HG03064 (cell line): ENCODE results near the gene NAGLU.
A peak's percentile ranks its signal among the peaks of the same experiment; 100 is the strongest.
"Not testable (repeated sequence)": the region's sequence is repeated elsewhere in the genome, so short reads cannot be mapped to it uniquely, and the experiment has no call there.

Source experiments
- ATAC-seq: cut with Tn5 transposase; IDR thresholded peaks from one replicate; pipeline ENCODE4 v1.9.1; 2021; ENCODE audit warnings: low read depth; ENCODE audit not compliant: unreplicated experiment

The NAGLU gene

DNA sequence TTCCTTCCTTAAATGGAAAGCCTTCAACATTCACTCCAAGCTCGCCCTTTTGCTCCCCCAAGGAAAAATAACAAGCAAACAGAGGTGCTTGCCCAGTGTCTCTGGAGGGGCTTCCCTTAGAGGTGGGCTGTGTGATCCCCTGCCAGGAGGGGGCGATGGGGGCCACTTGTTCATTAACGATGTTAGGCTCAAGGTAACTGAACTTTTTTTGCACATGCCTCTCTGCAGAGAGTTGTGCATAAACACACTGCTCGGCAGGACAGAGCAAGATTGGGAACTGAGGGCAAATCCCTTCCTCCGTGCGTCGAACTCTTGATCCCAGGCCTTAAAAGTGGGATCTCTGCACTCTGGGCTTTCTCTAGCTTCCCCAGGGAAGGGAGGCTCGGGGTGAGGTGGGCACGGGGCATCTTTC lies 15.5 kb upstream of the NAGLU start:
- ATAC-seq: no peak

DNA sequence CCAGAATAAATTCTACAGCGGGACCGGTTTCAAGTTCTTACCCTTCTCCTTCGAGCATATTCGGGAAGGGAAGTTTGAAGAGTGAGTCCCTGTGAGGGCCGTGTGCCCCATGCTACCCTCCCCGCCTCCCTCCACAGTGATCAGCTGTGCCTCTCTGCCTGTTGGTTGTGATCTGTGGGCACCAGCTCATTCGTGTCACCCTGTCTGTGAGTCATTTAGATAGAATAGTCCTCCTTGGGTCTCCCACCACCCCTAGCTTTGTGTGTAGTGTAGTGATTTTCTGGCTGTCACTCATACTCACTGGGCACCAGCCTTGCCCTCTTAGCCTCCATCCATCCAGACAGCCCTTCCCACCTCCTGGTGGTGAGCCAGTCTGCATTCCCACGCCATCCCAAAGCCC lies 15.0 kb upstream of the NAGLU start:
- no peak for ATAC-seq

DNA sequence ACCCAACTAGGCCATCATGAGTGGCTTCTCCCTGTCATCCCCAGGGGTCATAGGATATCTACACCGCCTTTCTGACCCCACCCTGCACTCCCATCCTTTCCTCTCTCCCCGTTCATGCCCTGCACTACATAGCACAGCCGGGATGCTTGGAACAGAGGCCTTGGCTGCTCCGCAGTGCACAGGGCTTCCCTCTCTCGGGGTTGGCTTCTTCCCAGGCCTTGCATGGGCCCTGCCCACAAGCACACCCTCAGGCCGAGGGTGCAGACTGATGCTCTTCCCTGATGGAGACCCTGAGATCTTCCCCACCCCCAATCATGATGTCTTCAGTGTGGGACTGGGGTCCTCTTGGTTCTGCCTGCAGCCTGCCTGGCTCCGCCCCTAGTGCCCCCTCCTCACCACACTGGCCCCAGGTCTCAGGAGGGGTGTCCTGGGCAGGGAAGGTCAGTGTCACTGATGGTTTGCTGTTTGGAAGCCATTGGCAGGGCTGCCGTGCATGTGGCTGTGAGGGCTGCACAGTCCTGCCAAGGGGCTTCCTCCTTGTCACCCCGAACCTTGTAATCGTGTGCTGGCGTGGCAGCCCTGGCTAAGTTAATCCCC lies 14.3 kb upstream of the NAGLU start:
- ATAC-seq: no peak

DNA sequence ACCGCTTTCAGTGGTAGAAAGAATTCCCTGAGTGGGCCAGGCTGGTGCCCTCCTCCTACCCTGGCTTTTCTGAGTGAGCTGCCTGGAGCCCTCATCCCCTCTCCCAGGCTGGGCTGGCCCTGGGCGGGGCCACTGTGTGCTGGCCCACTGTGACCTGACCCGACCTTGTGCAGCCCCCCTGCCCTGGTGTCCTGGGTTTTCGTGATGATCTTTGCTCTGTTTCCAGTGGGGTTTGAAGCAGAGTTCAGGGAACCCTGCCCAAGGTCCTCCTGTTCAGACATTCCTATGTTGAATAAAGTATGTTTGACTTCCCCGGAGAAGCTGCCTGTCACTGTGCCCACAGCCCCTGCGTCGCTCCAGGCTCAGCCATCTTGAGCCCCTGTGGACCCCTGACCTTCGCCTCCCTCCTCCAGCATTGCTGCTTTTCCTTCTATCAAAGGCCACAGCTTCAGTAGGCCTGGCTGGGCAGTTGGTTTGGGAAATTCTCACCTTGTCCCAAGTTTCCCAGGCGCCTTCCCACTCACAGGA lies 13.7 kb upstream of the NAGLU start:
- ATAC-seq: no peak

DNA sequence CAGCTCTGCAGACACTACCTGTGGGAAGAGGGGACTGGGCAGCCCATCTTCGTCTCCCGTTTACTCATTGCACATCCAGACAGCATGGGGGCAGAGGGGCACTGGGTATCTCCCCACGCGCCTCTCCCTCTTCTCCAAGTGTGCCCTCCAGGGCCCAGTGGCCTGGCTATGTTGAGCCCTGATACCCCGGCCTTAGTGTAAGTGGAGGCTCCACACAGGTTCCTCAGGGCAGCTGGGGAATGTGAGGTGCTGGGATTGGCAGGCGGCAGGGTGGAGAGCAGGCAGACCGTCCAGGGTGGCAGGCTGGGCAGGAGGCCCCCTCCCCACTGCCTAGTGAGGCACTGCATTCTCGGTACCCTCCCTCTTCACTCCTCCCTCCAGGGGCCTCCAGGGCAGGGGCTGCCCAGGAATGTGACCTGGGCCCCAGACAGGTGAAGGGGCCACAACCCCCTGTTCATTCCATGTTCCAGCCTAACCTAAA lies 13.2 kb upstream of the NAGLU start:
- no peak for ATAC-seq

DNA sequence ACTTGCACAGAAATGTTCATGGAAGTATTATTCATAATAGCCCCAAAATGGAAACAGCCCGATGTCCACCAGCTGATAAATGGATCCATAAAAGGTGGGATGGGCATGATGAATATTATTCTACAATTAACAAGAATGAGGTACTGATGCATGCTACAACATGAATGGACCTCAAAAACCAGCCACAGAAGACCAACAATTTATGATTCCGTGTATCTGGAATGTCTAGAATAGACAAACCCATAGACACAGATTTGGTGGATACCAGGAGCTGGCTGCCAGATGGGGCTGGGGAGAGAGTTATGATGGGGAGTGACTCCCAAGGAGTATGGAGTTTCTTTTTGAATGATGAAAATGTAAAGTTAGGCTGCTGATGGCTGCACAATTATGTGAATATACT lies 10.8 kb upstream of the NAGLU start:
- ATAC-seq: no peak

DNA sequence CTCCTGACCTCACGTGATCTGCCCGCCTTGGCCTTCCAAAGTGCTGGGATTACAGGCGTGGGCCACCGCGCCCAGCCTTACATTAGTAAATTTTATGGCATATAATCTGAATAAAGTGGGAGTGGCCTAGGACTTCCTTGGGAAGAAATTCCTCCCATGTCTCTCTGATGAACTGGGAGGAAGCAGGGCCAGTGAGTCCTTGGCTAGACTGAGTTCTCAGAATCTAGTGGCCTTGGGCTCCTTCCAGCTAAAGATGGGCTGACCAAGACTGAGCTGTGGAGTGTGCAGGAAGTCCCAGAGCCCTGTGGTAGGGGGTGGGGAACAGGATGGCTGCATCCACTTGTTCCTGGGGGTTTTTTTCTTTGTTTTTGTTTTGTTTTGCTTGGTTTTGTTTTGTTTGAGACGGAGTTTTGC lies 10.0 kb upstream of the NAGLU start:
- no peak for ATAC-seq

DNA sequence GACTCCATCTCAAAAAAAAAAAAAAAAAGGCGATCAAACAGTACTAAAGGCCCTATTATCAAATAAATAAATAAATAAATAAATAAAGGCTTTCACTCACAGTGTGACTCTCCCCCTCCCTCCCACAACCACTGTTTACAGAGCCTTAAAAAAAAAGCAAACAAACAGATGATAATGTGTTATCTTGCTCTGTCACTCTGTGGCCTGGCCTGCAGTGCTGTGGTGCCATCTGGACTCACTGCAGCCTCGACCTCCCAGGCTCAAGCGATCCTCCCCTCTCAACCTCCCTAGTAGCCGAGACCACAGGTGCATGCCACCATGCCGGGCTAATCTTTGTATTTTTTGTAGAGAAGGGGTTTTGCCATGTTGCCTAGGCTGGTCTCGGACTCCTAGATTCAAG lies 8.1 kb upstream of the NAGLU start:
- ATAC-seq: no peak

DNA sequence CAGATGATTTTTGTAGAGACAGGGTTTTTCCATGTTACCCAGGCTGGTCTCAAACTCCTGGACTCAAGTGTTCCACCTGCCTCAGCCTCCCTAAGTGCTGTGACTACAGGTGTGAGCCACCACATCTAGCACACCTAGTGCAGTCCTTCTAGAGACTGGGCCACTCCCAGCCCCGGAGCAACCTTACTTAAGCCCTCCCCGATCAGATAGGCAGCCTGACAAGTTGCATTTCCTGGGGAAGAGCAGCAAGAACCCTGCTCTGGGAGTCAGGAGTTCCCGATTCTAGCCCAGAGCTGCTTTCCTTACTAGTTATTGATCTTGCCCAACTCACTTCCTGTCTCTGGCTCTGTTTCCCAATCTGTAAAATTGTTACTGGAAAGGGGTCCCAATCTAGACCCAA lies 7.0 kb upstream of the NAGLU start:
- ATAC-seq: no peak

DNA sequence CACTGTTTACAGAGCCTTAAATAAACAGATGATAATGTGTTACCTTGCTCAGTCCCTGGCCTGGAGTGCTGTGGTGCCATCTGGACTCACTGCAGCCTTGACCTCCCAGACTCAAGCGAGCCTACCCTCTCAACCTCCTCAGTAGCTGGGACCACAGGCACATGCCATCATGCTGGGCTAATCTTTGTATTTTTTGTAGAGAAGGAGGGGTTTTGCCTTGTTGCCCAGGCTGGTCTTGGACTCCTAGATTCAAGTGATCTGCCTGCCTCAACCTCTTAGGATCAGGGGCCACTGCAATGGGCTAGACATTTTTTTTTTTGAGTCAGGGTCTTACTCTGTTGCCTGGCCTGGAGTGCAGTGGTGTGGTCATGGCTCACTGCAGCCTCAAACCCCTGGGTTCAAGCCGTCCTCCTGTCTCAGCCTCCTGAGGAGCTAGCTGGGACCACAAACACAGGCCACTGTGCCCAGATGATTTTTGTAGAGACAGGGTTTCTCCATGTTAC lies 5.0 kb upstream of the NAGLU start:
- no peak for ATAC-seq

DNA sequence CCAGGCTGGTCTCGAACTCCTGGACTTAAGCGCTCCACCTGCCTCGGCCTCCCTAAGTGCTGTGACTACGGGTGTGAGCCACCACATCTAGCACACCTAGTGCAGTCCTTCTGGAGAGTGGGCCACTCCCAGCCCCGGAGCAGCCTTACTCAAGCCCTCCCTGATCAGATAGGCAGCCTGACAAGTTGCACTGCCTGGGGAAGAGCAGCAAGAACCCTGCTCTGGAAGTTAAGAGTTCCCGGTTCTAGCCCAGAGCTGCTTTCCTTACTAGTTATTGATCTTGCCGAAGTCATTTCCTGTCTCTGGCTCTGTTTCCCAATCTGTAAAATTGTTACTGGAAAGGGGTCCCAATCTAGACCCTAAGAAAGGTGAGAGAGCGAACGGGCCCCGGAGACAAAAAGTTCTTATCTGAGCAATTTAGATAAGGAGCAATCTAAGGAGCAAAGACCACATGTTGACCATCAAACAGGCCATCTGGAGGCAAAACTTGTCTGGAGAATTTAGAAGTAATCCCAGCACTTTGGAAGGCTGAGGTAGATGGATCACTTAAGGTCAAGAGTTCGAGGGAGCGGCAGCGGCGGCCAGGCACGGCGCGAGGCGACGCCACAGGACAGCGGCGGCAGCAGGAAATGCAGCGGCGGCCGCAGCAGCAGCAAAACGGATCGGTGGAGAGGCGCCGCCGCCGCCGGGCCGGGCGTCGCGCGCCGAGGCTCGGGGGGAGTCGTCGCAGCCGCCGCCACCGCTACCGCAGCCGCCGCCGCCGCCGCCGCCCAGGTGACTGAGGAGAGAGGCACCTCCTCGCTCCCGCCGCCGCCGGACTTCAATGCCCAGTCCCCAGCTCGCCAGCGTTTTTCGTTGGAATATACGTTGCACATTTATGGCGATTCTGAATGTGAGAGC lies 4.3 kb upstream of the NAGLU start:
- no peak for ATAC-seq

DNA sequence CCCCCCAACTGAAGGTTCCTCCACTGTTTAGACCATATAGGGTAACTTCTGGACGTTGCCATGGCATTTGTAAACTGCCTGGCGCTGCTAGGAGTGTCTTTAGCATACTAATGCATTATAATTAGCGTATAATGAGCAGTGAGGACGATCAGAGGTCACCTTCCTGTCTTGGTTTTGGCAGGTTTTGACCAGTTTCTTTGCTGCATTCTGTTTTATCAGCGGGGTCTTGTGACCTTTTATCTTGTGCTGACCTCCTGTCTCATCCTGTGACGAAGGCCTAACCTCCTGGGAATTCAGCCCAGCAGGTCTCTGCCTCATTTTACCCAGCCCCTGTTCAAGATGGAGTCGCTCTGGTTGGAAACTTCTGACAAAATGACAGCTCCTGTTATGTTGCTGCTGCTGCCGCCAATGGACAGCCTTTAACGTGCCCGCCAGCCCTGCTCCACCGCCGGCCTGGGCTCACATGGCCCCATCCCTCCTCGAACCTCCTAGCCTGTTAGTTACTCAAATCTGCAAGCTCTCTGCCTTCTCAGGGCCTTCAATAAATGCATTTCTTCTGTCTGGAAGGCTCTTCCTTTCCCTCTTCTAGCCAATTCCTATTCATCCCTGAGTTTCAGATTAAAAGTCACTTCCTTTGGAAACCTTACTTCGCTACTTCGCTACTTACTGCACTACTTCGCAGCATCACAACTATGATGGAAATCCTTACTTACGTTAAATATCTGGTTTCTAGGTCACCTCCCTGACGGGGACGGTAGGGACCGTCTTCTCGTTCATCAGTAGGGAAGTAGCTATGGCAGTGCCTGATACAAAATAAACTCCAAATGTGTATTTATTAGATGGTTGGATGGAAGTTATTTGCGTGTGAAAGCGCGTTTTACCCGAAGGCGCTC lies 640 bp upstream of the NAGLU start:
- ATAC-seq: no peak

DNA sequence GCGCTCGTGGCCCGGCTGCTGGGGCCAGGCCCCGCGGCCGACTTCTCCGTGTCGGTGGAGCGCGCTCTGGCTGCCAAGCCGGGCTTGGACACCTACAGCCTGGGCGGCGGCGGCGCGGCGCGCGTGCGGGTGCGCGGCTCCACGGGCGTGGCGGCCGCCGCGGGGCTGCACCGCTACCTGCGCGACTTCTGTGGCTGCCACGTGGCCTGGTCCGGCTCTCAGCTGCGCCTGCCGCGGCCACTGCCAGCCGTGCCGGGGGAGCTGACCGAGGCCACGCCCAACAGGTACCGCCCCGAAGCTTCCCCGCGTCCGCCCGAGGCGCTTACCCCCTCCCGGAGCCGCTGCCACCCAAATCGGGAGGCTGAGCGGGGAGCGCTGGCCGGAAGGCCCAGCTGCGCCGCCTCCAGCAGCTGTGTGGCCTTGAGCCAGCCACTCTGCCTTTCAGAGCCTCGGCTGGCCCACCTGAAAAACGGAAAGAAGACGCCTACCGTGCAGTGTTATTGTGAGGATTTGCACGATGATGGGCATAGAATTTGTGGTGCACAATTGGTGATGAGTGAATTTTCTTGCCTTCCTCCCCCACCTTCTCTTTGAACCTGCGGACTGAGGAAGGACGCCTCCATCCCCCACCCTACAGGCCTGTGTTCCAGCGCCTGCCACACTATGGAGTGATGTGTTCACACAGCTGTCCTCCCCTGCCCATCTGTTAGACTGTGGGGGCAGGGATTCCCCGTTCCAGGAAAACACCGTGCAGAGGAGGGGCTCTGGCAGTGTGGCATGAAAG lies 523 bp downstream of the NAGLU start:
- peak; percentile 63 for ATAC-seq

DNA sequence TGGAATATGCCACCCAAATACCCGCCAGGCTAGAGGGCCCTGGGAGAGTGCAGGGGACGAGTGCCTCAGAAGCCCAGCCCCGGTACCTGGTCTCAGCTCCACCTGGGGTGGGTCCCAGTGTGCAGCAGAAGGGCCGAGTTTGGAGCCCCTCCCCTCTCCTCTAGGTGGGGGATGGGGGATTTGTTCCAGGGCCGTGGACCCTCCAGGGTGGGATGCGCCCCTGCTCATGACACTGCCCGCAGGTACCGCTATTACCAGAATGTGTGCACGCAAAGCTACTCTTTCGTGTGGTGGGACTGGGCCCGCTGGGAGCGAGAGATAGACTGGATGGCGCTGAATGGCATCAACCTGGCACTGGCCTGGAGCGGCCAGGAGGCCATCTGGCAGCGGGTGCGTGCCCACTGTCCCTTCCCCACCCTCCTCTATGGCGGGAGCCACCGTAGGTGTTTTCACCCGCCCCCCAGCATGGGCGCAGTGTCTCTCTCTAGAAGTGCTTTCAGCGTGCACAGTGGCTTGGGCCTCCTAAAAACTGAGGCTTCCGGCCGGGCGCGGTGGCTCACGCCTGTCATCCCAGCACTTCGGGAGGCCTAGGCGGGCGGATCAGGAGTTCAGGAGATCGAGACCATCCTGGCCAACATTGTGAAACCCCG lies 1.2 kb downstream of the NAGLU start:
- ATAC-seq: no peak

DNA sequence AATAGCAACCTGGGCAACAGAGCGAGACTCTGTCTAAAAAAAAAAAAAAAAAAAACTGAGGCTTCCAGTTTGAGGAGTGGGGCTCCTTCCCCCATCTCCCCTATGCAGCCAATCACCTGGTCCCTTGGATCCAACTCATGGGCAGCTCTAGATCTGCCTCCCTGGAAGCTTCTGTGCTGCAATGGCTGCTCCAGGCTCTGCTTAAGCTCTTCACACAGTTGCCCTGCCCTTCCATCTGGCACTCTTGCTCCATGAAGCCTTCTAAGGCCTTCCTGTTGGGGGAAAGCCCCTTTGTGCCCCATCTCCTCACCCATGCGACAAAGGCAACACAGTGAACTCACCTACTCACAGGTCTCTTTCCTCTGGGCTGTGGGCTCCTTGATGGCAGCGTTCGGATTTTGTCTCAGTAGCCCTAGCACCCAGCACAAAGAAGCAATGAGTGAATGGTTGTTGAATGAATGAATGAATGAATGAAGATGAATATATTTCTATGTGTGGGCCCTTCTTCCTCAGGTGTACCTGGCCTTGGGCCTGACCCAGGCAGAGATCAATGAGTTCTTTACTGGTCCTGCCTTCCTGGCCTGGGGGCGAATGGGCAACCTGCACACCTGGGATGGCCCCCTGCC lies 1.9 kb downstream of the NAGLU start:
- no peak for ATAC-seq

DNA sequence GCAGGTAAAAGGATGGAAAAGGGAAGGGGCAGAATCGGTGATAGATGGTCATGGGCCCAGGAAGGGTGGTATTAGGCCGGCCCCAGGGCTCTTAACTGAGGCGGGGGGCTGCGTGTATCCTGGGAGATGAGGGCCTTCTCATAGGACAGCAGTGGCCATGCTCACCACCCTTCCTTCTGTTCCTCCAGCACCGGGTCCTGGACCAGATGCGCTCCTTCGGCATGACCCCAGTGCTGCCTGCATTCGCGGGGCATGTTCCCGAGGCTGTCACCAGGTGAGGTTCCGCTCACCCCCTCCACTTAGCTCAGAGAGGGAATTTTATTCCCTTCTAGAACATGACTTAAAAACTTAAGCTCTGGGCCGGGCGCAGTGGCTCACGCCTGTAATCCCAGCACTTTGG lies 2.4 kb downstream of the NAGLU start:
- no peak for ATAC-seq

DNA sequence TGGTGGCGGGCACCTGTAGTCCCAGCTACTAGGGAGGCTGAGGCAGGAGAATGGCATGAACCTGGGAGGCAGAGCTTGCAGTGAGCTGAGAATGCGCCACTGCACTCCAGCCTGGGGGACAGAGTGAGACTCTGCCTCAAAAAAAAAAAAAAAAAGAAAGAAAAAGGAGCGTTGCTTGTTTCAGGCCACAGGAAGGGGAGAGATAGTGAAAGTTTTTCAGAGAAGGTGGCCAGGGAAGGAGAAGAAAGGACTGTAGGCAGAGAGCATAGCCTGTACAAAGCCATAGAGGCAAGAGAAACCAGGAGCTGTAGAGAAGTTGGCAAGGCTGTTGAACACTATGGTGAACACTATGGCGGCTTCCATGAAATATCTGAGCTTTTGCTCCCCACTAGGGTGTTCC lies 4.5 kb downstream of the NAGLU start:
- ATAC-seq: not testable (repeated sequence)

DNA sequence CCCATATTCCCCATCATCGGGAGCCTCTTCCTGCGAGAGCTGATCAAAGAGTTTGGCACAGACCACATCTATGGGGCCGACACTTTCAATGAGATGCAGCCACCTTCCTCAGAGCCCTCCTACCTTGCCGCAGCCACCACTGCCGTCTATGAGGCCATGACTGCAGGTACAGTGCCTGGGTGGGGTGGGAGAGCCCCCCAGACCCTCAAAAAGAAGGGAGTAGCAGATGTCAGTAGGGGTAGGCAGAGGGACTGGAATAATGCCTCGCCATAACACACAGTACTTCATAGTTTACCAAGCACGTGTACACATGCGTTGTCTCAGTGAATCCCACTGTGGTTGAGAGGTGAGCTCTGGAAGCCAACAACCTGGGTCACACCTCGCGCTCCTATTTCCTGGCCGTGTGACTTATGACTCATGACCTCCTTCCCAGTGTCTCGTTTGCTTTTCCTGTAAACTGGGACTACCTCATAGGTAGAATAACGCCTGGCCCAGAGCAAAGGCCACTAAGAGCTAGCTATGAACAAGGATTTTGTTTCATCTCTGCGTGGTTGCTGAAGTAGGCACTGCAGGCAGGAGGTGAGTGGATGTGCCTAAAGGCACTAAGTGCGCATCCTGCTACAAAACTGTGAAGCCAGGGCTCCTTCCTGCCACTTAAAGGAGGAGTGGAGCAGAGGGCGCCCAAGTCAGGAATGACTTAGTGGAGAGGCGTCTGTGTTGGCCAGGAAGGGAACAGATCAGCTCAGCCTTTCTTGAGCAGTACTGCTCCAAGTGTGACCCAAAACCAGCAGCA lies 5.2 kb downstream of the NAGLU start:
- no peak for ATAC-seq
